GM19397 (cell line): ENCODE data around the gene NPHS1.
"Not testable (repeated sequence)": the region's sequence is repeated elsewhere in the genome, so short reads cannot be mapped to it uniquely, and the experiment has no call there.

Experiments used
- ATAC-seq: cut with Tn5 transposase; IDR thresholded peaks from one replicate; pipeline ENCODE4 v1.9.1; 2021; ENCODE audit warnings: mild to moderate bottlenecking, moderate library complexity; ENCODE audit not compliant: unreplicated experiment

The NPHS1 gene

GRCh38 chr19:35874392-35874930, 22.2 kb upstream of the NPHS1 start:
- no peak for ATAC-seq

GRCh38 chr19:35872180-35872579, 19.9 kb upstream of the NPHS1 start:
- no peak for ATAC-seq

GRCh38 chr19:35871611-35872010, 19.3 kb upstream of the NPHS1 start:
- no peak for ATAC-seq

GRCh38 chr19:35870798-35871197, 18.5 kb upstream of the NPHS1 start:
- ATAC-seq, result no peak

GRCh38 chr19:35870124-35870736, 17.9 kb upstream of the NPHS1 start:
- not testable (repeated sequence) for ATAC-seq

GRCh38 chr19:35869327-35870123, 17.2 kb upstream of the NPHS1 start:
- ATAC-seq, result no peak

- ATAC-seq, result no peak
Measured at GRCh38 chr19:35868823-35869326, 16.6 kb upstream of the NPHS1 start.

- ATAC-seq, result no peak
Measured at GRCh38 chr19:35868172-35868822, 16.0 kb upstream of the NPHS1 start, which contains the start of gene APLP1. Gene APLP1, plus strand, starts transcription at chr19:35868574. Its CDS starts 63 bp downstream, at chr19:35868637.

- ATAC-seq, result no peak
Measured at GRCh38 chr19:35863018-35863417, 10.7 kb upstream of the NPHS1 start.

GRCh38 chr19:35862528-35862927, 10.2 kb upstream of the NPHS1 start:
- ATAC-seq, result no peak

GRCh38 chr19:35861640-35862160, 9.4 kb upstream of the NPHS1 start:
- ATAC-seq, result no peak

- no peak for ATAC-seq
Measured at GRCh38 chr19:35860818-35861639, 8.7 kb upstream of the NPHS1 start.

- ATAC-seq, result no peak
Measured at GRCh38 chr19:35860436-35860817, 8.1 kb upstream of the NPHS1 start.

GRCh38 chr19:35859414-35859813, 7.1 kb upstream of the NPHS1 start:
- no peak for ATAC-seq

GRCh38 chr19:35858311-35858710, 6.0 kb upstream of the NPHS1 start:
- ATAC-seq, result no peak

GRCh38 chr19:35856546-35857149, 4.3 kb upstream of the NPHS1 start, which contains the start of gene KIRREL2:
Gene KIRREL2, plus strand, starts transcription at chr19:35856911. Its CDS starts 209 bp downstream, at chr19:35857120.
- no peak for ATAC-seq

- ATAC-seq, result no peak
Measured at GRCh38 chr19:35853038-35853756, 893 bp upstream of the NPHS1 start.

- ATAC-seq, result no peak
Measured at GRCh38 chr19:35851213-35852028, 883 bp downstream of the NPHS1 start.
